HG02763 (cell line): ENCODE measurements around the gene PTPN3.

ENCODE experiments used
- ATAC-seq: cut with Tn5 transposase; IDR thresholded peaks from one replicate; pipeline ENCODE4 v1.9.1; 2021; ENCODE audit warnings: mild to moderate bottlenecking, moderate library complexity; ENCODE audit not compliant: unreplicated experiment

Gene PTPN3

DNA sequence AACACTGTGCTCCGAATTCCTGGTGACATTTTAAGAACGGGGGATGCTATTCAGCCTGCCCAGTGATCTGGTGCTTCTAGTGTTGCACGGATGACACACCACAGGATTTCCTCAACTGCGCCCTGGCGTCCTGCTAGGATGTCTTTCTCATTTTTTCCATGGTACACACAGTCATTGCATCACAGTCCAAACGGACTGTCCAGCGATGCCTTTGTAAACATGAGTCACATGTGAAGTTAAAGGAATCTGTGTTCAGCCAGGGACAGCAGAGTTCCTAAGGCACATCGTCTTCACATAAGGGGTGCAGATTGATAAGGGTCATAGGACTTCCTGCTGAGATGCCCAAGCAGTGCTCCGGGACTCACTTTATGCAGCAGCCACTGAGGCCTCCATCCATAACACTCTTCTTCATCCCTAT is 9.3 kb upstream of the PTPN3 start:
- no peak for ATAC-seq

DNA sequence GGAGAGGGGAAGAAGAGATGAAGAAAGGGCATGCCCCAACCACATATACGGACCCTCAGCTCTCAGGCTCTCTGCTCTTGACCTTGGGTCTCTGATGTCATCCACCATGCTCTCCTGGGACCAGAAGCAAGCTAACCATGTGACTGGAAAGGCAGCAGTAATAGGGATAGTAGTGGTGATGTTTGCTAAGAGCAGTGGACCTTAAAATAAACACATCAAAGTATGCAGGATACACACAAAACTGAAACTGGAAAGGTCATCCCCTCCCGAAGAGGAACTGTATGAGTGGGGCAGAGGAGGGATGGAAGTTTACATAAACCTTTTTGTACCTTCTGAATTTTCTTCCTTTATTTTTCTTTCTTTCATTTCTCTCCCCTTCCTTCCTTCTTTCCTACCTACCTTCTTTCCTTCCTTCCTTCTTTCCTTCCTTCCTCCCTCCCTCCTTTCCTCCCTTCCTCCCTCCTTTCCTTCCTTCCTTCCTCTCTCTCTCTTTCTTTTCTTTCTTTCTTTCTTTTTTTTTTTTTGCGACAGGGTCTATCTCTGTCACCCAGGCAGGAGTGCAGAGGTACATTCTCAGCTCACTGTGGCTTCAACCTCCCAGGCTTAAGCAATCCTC is 8.1 kb upstream of the PTPN3 start:
- no peak for ATAC-seq

GRCh38 chr9:109504689-109505088 is 6.6 kb upstream of the PTPN3 start:
- no peak for ATAC-seq

DNA sequence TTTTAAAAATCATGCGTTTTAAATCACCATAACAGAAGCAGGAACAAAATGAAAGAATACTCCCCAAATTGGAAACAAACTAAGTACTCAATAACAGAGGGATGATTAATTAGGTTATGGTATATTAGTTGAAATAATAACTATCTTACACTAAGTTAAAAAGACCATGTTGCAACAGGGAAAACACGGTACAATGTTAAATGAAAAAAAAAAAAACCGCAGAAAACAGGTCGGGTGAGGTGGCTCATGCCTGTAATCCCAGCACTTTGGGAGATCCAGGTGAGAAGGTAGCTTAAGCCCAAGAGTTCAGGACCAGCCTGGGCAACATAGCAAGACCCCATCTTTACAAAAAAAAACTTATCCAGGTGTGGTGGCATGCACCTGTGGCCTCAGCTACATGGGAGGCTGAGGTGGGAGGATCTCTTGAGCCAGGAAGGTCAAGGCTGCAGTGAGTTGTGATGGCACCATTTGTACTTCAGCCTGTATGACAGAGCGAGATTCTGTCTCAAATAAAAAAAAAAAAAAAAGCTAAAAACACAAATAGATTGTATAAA is 2.4 kb upstream of the PTPN3 start:
- no peak for ATAC-seq

DNA sequence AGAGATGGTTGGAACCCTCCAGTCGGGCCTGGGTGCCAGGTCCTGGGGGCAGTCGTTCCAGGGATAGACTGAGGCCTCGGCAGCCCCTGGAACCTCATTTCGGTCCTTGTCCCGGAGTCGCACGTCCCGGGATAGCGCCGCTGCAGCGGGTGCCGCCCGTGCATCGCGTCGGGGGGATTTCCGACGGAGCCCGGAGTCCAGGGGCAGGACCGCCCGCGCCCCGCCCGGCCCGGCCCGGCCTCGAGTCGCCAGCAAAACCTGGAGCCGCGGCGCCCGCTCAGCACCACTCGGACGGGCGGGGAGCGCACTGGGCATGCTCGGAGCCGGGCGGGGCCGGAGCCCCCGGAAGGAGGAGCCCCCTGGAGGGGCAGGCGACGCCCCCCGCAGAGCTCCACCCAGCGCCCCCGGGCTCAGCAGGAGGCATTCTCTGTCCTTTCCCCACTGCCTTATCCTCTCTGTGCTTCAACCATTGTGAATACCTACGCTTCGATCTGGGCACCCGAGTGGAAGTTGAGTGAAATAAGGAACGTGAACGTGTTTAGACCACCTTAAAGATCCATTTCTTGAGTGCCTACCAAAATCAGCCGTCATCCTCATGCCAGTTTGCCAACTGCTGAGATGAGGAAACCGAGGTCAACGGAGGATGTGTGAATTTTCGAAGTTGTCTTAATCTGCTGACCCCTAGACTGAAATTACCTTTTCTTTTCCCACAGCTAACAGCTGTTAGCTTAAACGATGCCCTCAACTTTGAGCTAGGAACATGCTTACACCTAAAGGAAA is 1.7 kb upstream of the PTPN3 start:
- no peak for ATAC-seq

DNA sequence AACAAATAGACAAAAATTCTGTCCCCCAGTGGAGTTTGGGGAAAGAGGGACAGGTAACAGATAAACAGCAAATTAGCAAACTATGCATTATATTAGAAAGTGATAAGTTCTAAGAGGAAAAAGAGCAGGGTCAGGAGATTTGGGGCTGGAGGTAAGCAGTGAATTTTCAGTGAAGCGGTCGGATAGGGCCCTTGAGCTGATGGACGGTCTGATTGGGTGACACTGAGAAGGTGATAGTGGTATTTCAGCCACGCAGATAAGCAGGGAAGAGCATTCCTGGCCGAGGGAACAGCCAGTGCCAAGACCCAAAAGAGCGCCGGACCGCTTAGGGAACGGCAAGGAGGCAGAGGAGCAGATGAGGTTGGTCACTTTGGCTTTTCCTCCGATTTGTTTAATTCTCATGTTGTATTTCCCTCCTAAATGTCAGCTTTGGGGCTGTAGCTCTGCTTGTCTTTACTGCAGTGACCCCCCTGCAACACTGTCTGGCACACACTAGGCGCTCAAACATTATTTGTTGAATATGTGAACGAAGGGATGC is 1.1 kb upstream of the PTPN3 start:
- no peak for ATAC-seq

DNA sequence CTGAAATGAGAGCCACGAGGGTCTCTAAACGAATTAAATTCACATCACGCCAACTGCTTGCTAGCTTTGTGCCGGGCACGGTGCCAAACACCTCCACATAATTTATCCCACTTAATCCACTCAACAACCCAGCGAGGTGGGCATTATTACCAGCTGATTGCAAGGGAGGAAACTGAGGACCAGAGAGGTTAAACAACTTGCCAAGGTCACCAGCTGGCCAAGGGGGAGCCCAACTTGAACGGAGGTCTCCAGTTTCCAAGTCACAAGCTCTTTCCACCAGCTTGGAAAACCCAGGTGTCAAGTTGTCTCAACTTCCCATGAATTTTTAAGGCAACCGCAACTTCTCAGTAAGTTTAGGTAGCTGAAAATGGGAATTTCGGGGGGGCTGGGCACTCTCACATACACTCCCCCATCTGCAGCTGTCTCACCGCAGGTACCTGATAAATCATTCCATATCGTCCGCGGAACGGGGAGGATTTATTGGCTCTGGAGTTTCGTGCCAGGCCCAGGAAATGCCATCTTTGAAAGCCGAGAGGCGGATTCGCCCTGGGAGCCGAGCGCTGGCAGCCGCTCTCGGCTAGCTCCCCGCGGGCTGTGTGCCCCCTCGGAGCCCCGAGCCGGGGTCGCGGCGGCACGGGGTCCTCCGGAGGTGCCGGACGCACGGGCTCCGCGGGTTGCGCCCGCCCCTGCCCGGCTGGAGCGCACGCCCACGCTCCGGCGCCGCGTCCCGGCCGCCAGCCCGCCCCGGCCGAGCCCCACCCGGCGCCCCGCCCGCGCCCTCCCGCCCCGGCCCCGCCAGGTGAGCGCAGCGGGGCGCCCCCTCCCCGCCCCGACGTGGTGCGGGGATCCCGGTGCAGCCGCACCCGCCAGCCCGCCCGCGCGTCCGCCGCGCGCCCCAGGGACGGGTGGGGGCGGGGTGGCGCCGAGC is 617 bp downstream of the PTPN3 start:
- ATAC-seq = no peak

- ATAC-seq = no peak
Measured at GRCh38 chr9:109496841-109497225, 1.3 kb downstream of the PTPN3 start.

GRCh38 chr9:109496218-109496617 is 1.9 kb downstream of the PTPN3 start:
- no peak for ATAC-seq

DNA sequence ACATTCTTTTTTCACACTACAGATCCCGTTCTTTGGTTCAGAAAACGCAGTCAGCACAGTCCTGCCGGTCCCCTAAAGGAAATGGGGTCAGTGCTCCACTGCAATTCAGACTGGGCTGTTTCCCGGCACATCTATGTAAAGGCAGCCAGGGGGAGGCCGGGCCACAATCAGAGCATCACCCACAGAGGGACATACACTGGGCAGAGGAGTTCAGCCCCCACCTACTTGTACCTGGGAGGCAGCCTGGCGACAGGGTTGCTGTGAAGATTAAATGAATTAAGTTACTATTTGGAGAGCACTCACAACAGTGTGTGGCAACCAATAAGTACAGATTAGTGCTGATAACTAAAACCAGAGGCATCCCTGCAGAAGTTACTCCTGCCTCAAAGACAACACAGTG is 4.5 kb downstream of the PTPN3 start:
- no peak for ATAC-seq

GRCh38 chr9:109491590-109491989 is 6.5 kb downstream of the PTPN3 start:
- ATAC-seq = no peak

GRCh38 chr9:109488791-109489492 is 9.2 kb downstream of the PTPN3 start:
- no peak for ATAC-seq

DNA sequence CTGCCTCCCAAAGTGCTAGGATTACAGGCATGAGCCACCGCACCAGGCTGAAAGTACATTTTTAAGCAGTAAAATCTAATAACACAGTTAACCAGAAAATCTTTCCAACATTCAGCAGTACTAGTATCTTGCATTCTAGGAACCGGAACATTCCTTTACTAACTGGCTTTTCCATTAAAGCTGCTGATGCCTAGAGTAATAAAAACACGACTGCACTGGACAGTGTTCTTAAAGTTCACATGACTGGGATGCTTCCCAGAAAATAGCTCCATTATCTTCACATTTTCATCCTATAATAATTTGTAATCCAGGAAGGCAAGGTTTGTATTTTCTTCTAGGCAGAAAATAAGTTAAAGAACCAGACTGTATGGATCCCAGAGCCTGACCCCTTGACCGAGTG is 9.8 kb downstream of the PTPN3 start:
- ATAC-seq = no peak

- ATAC-seq = no peak
Measured at GRCh38 chr9:109487247-109487646, 10.9 kb downstream of the PTPN3 start.

- no peak for ATAC-seq
Measured at GRCh38 chr9:109483744-109484429, 14.2 kb downstream of the PTPN3 start.

GRCh38 chr9:109482391-109482916 is 15.7 kb downstream of the PTPN3 start:
- ATAC-seq = no peak

DNA sequence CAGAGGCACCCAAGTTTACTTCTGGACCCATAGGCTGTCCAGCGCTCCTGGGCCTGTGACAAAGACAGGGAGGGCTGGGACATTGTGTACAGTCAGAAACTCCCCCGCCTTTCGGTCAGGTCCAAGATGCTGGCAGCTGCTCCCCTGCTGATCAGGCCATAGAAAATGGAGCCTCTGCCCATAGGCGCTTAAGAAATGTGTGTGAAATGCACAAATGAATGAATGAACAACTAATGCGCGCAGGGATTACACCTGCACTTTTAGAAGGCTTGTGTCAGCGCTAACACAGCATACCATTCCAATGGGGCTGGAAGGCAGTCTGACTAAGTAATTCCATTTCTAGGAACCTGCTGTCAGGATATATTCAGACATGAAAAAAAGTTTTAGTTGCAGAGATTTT is 16.3 kb downstream of the PTPN3 start:
- no peak for ATAC-seq

- ATAC-seq = no peak
Measured at GRCh38 chr9:109479822-109480221, 18.3 kb downstream of the PTPN3 start.

DNA sequence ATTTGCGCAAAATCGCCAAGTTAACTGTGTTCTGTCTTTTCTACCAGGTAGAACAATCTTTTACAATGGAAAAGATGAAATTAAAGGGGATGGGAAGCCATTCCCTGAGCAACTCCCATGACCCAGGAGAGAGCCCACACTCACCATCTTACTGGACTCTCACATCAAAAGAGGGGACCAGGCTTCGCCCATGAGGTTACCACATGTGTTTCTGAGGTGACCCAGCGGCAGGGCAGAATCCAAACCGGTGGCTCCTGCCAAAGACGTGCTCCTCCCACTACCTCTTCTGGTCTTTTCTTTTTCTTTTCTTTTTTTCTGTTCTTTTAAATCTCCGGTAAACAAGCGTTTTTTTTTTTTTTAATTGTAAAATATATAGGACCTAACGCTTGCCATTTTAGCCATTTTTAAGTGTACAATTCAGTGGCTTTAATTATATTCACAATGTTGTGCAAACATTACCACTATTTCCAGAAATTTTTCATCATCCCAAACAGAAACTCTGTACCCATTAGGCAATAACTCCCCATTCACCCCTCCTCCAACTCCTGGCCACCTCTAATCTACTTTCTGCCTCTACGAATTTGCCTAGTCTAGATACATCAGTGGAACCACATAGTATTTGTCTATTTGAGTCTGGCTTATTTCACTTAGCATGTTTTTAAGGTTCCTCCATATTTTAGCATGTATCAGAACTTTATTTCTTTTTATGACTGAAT is 19.3 kb downstream of the PTPN3 start:
- ATAC-seq = no peak
